ENCODE measurements around the gene ACP4.
"Not testable (repeated sequence)": the region's sequence is repeated elsewhere in the genome, so short reads cannot be mapped to it uniquely, and the experiment has no call there.

Gene ACP4

DNA sequence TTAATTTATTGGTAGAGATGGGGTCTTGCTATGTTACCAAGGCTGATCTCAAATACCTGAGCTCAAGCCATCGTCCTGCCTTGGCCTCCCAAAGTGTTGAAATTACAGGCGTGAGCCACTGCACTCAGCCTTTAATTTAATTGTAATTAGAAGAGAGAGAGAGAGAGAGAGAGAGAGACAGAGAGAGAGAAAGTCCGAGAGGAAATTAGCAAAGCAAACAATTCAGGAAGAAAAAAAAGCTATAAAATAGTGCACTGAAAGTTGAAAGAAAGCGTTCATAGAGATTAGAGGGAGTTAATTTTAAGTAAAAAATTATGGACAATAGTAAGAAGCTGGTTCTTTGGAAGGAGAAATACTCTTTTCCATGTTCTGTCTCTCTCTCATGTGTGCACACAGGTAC lies 13.0 kb upstream of the ACP4 start:
- FAIRE-seq, result no peak

DNA sequence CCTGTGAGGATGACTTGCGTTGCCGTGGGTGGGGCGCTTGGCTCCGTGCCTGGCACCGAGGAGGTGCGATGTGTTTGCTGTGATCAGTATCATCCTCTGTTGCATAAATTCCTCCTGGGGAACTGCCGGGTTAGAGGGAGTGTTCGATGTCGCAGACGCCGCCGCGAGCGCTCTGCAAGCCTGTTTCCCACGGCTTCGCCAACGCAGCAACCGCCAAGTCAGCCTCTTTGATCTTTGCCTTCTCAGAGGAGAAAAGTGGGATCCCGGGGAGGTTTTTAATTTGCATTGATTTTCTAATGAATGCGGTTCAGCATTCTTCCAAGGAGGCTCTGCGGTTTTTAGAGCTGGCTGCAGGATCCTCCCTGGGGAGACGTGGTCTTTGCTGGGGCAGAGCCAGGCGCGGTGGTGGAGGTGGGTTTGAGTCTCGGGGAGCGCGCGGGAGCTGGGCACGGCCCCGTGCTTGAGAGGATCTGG lies 12.3 kb upstream of the ACP4 start:
- no peak for FAIRE-seq

DNA sequence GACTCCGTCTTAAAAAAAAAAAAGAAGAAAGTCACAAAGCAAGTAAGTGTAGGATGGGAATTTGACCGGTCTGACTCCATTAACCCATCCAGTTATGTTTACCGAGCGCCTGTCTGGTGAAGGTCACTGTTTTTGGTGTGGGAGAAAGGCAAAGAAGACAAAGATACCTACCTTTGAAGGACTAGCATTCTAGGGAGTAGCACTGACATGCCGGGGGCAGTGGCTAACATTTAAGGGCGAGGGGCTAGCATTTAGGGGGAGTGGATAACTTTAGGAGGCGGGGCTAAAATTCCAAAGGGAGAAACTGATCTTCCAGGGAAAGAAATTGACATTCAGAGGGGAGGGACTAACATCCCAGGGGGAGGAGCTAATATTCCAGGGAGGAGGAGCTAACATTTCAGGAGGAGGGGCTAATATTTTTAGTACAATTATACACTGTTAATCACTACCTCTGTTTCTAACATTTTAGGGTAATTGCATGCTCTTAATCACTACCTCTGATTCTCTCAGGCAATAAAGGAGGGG lies 11.2 kb upstream of the ACP4 start:
- no peak for FAIRE-seq

DNA sequence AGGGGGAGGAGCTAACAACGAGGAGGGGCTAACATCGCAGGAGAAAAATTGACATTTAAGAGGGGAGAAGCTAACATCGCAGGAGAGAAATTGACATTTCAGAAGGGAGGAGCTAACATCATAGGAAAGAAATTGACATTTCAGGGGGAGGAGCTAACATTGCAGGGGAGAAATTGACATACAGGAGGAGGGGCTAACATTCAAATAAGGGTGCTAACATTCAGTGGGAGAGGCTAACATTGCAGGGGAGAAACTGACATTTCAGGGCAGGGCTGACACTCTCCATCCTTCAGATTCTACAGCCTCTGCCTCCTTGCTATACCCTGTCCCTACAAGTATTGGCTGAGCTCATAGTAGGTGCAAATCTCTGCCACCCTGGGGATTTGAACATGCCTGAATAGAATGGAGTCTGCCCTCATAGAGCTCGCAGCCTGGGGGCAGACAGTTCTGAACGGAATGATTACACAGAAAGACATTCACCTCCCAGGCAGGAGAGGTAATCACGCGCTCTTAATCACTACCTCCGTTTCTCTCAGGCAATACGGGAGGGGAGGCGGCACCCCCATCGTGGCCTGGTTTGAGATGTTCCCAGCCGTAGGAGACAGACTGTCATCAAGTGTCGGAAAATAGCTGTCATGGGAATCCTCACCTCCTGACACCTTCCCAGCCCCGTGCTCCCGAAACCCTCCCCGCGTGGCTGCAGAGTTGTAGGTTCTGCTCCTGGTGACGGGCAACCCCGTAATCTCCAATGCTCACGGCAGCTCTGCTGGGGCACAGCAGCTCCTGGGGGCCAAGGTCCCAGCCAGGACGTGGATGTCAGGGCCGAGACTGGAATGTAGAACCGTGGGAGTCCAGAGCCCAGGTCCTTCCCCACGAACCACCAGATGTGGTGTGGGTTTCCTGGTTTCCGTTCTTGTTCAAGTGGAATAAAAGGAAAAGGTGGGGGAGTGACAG lies 10.4 kb upstream of the ACP4 start:
- no peak for FAIRE-seq

DNA sequence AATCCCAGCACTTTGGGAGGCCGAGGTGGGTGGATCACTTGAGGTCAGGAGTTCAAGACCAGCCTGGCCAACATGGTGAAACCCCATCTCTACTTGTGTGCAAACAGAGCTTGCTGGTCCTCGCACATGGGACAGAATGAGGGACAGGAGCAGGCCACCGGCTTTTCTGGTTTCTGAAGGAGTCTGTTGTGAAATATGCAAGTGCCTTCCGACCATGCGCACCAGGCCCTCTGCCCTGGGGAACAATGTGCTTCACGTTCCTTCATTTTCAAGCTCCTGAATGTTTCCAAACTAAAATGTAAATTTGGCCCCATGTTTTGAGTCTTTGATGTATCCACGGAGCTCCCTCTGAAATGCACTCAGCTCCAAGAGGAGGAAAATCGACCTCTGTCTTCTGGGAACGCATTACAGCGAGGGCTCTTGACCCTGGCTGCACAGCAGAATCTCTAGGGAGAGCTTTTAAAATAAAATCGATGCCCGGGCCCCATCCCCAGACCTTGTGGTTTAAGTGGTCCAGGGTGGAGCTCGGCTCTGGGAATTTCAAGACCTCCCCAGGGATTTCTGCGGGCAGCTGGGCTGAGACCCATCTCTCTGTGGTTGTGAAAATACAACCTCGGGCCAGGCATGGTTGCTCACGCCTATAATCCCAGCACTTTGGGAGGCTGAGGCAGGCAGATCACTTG lies 9.3 kb upstream of the ACP4 start:
- no peak for FAIRE-seq

DNA sequence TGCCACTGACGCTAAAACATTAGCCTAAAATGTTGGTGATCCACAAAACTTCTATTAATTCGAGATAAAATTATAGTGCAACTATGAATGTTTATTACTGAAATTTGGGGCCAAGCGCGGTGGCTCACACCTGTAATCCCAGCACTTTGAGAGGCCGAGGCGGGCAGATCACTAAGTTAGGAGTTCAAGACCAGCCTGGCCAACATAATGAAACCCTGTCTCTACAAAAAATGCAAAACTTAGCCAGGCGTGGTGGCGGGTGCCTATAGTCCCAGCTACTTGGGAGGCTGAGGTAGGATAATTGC lies 6.4 kb upstream of the ACP4 start:
- not testable (repeated sequence) for FAIRE-seq

DNA sequence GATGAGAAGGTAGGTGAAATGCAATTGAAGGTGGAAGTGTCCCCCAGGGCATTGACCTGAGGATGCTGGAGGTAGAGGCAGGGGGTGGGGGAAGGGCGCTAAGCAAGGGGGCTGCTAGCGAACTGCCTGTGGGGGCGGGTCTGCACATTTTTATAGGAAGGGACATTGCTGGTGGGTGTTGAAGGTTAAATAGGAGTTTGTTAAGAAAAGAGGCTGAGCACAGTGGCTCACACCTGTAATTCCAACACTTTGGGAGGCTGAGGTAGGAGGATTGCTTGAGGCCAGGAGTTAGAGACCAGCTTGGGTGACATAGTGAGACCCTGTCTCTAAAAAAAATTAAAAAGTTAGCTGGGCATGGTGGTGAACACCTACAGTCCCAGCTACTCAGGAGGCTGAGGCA lies 5.5 kb upstream of the ACP4 start:
- FAIRE-seq, result no peak

DNA sequence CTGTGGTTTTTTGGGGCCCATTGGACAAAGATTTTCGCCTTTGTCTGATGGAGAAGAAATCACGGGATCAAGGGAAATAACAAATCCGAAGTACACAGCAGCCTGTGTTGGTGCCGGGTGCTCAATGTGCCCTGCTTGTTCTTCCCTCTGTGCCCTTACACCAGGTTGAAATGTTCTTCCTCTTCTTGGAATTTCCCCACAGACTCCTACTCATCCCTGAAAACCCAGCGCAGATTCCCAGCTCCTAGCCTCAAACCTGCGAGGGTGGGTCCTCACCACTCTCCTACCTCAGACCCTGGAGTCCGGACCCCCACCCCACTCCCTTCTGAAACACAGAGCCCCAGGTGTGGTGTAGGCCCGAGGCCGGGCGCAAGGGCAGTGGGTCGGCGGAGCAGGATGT lies 4.9 kb upstream of the ACP4 start:
- FAIRE-seq, result no peak

DNA sequence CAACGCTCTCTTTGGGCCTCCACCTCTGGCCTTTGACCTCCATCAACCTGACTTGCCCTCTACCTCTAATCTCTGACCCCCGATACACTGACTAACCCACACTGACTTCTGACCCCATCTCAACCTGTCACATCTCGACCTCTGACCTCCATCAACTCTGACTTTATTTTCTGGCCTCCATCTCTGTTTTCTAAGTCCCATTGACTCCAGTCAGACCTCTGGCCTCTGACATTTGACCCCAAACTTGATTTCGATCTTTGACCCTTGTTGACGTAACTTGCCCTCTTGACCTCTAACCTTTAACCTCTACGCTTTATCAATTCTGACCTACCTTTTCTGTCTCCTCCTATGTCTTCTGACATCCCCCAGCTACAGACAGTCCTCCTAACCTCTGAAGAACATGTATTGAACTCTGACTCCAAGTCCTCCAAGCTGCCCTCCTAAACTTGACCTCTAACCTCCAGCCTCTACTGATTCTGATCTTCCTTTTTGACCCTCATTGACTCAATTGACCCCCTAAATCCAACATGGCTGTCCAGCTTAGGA lies 780 bp downstream of the ACP4 start:
- no peak for FAIRE-seq

DNA sequence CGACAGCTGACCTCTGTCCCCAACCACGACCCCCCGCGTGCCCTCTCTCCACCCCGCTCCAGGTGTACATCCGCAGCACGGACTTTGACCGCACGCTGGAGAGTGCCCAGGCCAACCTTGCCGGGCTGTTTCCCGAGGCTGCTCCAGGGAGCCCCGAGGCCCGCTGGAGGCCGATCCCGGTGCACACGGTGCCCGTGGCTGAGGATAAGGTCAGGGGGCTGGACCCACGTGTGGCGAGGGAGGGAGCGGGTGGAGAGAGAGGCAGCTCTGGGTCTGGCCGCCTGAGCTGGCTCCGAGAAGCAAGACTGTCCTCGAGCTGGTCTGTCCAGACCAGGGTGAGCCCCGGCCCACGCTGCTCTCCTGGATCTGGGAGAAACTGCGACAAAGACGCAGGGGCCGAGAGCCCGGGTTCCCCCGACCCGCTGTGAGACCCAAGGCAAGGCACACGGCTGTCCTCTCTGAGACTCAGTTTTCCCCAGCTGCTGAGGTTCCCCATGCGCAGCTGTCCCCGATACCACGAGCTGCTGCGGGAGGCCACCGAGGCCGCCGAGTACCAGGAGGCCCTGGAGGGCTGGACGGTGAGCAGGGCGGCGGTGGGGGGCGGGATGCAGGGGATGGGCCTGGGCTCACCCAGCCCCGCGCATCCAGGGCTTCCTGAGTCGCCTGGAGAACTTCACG lies 1.5 kb downstream of the ACP4 start:
- no peak for FAIRE-seq

DNA sequence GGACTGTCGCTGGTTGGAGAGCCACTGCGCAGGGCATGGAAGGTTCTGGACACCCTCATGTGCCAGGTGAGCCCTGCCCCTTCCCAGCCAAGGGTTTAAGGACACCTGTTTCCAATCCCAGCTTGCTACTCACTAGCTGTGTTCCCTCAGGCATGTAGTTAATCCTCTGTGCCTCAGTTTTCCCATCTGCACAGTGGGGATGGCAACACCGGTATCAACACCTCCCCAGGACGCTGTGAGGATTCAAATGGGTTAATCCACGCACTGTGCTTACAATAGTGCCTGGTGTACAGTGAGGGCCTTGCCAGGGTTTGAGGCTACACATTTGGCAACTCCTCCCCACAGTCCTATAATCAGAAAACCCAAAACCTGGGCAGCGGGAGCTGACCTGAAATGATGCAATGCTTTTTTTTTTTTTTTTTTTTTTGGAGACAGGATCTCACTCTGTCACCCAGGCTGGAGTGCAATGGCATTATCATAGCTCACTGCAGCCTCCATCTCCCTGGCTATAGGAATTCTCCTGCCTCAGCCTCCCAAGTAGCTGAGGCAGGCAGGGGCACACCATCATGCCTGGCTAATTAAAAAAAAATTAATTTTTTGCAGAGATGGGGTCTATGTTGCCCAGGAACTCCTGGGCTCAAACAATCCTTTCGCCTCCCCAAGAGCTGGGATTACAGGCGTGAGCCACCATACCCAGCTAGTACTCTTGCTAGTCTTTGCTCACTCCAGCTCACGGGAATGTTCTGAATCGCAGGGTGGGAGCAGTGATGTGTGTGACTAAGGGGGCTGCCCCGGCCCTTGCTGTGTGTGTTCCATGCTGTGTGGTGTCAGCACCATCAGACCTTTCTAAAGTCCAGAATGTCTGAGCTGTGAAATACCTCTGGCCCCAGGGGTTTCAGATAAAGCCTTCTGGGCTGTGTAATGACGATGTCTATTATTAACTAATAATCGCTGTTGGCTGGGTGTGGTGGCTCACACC lies 2.3 kb downstream of the ACP4 start:
- FAIRE-seq, result no peak

DNA sequence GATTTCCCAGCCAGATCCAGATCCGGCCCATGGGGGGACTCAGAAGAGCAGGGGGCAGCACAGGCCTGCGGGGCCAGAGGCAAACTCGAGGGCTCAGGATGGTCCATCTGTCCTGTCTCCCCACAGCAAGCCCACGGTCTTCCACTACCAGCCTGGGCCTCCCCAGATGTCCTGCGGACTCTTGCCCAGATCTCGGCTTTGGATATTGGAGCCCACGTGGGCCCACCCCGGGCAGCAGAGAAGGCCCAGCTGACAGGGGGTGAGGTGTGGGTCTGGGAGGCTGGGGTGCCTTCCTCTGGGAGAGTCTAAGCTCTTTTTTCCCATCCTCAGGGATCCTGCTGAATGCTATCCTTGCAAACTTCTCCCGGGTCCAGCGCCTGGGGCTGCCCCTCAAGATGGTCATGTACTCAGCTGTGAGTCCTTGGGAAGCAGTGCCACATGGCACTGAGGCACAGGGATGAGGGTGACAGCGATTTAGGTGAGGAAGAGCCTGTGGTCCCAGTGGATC lies 3.4 kb downstream of the ACP4 start:
- no peak for FAIRE-seq

DNA sequence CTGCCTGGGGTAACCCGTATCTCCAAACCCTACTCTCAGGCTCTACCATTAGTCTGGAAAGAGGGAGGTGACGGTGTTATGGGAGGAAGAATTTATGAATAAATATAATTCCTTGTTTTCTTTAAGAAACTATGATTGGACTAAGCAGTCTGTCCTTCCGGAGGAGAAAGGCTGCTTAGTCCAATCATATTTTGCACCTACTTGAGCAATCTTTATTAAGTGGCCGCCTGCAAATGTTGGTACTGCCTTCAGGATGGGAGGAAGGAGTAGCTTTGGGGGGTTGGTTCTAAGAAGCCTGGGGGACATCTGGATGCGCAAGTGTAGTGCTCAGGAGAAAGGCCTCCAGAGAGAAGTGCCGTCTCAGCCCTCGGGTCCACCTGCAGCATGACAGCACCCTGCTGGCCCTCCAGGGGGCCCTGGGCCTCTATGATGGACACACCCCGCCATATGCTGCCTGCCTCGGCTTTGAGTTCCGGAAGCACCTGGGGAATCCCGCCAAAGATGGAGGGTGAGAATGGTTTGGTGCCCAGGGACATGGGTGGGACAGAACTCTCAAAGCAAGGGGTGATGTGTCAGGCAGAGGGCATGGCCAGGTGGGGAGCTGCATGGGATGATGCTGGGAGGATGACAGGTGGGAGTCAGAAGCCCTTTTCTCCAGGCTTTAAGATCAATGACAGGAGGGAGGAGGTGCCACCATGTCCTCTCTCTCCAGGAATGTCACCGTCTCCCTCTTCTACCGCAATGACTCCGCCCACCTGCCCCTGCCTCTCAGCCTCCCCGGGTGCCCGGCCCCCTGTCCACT lies 4.1 kb downstream of the ACP4 start:
- FAIRE-seq, result no peak

DNA sequence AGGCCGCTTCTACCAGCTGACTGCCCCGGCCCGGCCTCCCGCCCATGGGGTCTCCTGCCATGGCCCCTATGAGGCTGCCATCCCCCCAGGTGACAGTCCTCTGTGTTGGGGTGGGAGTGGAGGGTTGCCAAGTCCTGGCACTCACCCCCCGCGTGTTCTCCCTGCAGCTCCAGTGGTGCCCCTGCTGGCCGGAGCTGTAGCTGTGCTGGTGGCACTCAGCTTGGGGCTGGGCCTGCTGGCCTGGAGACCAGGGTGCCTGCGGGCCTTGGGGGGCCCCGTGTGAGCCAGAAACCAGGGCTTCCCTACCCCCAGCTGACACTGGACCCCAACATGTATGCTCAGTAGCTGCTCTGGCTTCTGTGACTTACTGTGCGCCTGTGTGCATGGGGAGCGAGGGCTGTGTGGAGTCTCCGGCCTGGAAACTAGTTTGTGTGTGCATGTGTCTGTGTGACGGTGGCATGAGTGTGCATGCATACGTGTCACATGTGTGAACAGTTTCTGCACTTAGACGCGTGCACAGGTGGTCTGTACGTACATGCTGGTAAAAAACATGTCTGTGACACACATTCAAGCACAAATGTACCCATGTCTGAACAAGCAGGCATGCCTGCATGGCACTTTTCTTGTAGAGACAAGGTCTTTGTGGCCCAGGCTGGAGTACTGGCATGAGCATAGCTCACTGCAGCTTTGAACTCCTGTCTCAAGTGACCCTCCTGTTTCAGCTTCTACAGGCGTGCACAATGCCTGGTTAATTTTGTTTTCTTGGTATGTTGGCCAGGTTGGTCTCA lies 4.9 kb downstream of the ACP4 start:
- FAIRE-seq, result peak; percentile 8

DNA sequence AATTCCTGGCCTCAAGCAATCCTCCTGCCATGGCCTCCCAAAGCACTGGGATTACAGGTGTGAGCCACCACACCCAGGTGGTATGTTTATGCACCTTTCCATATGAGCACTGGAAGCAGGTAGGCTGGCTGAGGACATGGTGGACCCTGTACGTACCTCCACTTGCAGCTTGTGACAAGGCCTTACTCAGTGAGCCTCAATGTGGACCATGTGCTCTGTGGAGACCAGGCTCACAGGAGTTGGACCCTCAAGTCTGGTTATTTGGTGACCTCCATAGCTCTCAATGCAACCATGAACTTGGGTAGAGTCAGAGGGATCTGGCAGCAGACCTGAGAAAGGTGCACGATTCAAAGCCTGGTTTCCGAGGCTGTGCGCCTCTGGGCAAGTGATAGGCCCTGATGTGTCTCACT lies 5.5 kb downstream of the ACP4 start:
- FAIRE-seq, result no peak

DNA sequence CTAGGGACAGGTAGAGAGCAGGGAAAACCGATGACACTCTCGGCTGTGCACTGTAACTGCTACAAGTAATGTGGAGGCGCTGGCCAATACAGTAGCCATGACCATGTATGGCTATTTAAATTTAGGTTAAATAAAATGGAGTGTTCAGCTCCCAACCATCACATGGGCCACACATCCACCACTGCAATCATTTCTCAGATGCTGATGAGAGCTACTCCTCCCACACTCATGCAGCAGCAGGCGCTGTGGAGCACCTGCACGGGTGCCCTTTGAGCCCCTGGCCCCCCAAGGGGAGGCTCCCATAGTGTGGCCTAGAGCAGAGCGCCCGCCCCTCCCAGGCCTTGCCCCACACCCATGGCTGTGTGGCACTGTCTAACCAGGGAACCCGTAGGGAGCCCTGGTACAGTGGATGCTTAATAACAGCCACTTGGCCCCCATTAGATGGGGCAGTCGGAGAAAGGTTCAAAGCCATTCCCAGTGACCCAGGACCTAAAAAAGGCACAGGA lies 6.0 kb downstream of the ACP4 start:
- FAIRE-seq, result peak; percentile 63

DNA sequence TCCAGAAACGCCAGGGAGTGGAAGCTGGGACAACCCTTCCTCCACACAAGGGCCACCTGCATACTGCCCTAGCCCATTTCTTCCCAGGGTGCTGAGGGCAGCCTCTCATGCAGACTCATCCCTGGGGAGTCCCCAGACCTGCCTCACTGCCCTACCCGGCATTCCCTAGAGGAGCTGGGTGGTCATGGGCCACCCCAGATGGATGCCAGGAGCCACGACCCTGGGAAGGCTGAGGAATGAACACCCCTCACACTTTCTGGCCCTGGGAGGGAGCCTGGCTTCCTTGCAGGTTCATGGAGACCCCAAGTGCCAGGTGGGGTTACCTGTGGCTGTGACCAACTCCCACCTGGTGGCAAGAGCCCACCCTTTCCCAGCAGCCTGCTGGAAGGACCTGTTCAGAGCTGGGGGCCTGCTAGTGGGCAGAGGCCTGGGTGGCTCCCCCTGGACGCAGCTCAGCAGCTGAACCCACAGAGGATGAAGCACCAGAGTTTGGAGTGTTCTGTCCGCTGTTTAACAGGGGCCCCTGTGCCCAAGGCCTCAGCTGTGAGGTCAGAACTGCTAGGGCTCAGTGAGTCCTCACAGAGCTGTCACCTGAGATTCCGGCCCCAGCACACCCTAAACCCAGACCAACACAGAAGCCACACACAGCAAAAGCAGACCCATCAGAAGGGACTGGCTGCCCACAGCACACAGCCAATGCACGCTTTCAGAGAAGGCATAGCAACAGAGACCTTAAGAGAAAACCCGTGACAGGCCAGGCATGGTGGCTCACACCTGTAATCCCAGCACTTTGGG lies 6.6 kb downstream of the ACP4 start:
- FAIRE-seq, result no peak

DNA sequence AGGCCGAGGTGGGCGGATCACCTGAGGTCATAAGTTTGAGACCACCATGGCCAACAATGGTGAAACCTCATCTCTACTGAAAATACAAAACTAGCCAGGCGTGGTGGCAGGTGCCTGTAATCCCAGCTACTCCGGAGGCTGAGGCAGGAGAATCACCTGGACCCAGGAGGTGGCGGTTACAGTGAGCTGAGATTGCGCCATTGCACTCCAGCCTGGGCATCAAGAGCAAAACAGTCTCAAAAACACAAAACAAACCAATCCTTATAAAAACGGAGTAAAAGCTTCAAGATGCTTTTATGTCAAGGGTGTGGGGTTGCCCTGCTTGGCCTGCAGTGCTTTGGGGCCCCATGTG lies 7.2 kb downstream of the ACP4 start:
- no peak for FAIRE-seq

Measured in G401.6 (cell line).